C4-2B (cell line): ENCODE data around the gene DBP.

ENCODE experiments used
- ZFX ChIP-seq: fragments of 450-650 bp; IDR thresholded peaks from 2 replicates; pipeline ENCODE4 v1.6.1; 2017
- TF ChIP-seq, protein P1 (sequence below): fragments of 450-650 bp; conservative IDR thresholded peaks from 2 replicates; pipeline ENCODE4 v1.5.1; 2017; ENCODE audit warnings: mild to moderate bottlenecking

DNA sequence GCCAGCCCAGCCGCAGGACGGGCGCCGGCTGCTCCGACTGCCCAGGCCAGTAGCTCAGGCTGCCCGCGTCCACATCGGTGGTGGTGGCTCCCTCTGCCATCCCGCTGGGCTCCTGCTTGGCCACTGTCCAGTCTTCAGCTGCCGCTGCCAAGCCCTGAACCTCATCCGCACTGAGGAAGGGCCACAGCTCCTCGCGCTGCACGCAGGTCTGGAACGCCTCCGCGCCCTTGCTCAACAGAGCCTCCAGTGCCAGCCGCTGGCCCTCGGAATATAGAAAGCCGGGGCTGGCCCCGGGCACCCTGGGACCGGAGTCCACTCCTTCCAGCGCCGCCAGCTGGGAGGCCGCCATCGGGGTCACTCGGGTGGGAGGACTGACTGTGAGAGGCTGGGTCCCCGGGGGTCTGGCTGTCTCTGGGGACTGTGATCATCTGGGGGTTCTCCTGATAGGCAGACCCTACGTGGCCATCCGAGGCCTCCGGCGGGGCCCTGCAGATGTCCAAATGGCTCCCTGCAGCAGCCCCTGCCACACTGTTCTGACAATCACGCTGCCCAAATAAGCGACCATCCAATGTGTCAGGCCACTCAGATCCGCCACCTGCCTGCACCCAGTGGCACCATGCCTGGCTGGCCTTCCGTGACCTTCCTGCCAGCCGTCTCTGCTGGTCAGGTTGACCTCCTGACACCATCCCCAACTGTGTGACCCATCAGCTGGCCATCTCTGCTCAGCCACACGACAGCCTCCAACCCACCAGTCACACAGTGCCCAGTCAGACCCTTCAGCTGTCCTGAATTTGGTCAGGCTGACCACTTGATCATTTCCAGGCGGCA lies 23.9 kb downstream of the DBP start:
- TF ChIP-seq, protein P1, sequence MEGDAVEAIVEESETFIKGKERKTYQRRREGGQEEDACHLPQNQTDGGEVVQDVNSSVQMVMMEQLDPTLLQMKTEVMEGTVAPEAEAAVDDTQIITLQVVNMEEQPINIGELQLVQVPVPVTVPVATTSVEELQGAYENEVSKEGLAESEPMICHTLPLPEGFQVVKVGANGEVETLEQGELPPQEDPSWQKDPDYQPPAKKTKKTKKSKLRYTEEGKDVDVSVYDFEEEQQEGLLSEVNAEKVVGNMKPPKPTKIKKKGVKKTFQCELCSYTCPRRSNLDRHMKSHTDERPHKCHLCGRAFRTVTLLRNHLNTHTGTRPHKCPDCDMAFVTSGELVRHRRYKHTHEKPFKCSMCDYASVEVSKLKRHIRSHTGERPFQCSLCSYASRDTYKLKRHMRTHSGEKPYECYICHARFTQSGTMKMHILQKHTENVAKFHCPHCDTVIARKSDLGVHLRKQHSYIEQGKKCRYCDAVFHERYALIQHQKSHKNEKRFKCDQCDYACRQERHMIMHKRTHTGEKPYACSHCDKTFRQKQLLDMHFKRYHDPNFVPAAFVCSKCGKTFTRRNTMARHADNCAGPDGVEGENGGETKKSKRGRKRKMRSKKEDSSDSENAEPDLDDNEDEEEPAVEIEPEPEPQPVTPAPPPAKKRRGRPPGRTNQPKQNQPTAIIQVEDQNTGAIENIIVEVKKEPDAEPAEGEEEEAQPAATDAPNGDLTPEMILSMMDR = no peak
- no peak for TF ChIP-seq ZFX
